Vagina (tissue), 2 donors: ENCODE measurements around the gene LURAP1L. TPM values are rescaled to one million over a fixed set of nuclear protein-coding genes. Genes with fewer than 3 reads are reported as not detected.

ENCODE experiments used
- DNase-seq, 2 donors: peaks; one replicate each; pipeline ENCODE4 v3.0.0-alpha.2; 2017; ENCODE audit errors: extremely low spot score in 2 of 2
- H3K27ac ChIP-seq: fragments of 200-600 bp; sonication (generic); one replicate; pipeline ENCODE4 v1.5.1; 2019
- H3K27me3 ChIP-seq: fragments of 200-600 bp; sonication (generic); one replicate; pipeline ENCODE4 v1.5.1; 2019
- H3K36me3 ChIP-seq, 2 donors: fragments of 200-600 bp; sonication (generic); one replicate each; pipeline ENCODE4 v1.5.1; 2017 to 2019
- H3K4me1 ChIP-seq: fragments of 200-600 bp; sonication (generic); one replicate; pipeline ENCODE4 v1.5.1; 2019
- H3K4me3 ChIP-seq, 2 donors: fragments of 200-600 bp; sonication (generic); 1 replicate in 1 of 2; 2 replicates in 1 of 2; pipeline ENCODE4 v1.5.1; 2016 to 2019
- H3K9me3 ChIP-seq: fragments of 200-600 bp; sonication (generic); one replicate; pipeline ENCODE4 v1.5.1; 2019
- CTCF ChIP-seq, 3 experiments: fragments of 450-650 bp in 2 of 3; fragments of 200-600 bp in 1 of 3; sonication (generic) in 1 of 3; IDR thresholded peaks; one replicate each; pipeline ENCODE4 v1.5.1; 2017 to 2019; ENCODE audit warnings: antibody characterized with exemption in 3 of 3, mild to moderate bottlenecking in 2 of 3, moderate library complexity in 2 of 3
- POLR2A ChIP-seq, 2 donors: fragments of 450-650 bp; IDR thresholded peaks; one replicate each; pipeline ENCODE4 v1.6.1; 2017; ENCODE audit warnings: antibody characterized with exemption in 2 of 2, mild to moderate bottlenecking in 2 of 2, moderate library complexity in 2 of 2
- POLR2AphosphoS5 ChIP-seq, 2 donors: sonication (generic); formaldehyde crosslinking; IDR thresholded peaks; one replicate each; pipeline ENCODE4 v1.9.0; 2017; ENCODE audit warnings: antibody characterized with exemption in 2 of 2, mild to moderate bottlenecking in 2 of 2, low read depth in 1 of 2; ENCODE audit not compliant: insufficient read depth in 1 of 2
- intact Hi-C: fragments of 100-400 bp; cut with DNase I; formaldehyde crosslinking; loops from one replicate; pipeline ENCODE4 v1.15.1; 2023
- total RNA-seq: library from RNA; depleted of rRNA; stranded (reverse); fragments of >200 nt; gene quantifications from one replicate; pipeline ENCODE4 v1.2.3, GENCODE V29; 2016

LURAP1L gene
- total RNA-seq, 1 donor from 2014 or later: 14.5 TPM

DNA sequence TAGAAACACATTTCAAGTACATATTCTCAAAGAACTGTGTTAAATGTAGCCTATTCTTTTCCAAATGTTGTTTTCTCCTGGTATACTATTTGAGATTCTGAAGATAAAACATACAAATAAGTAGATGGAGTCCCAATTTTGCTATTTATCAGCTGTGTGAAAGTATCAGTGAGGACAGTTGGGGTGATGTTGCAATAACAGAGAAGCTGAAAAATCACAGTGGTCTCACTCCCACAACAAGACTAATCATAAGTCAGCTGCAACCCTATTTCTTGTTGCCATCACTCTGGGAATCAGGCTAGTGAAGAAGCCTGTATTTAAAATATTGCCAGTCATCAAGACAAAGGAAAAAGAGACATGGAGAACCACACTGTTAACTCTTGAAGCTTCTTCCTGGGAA lies 25.9 kb upstream of the LURAP1L start:
- Histone ChIP-seq H3K27me3 (no peaks in the 10 kb centered on the region), H3K36me3 (no peaks in the 10 kb centered on the region), H3K4me1 (no peaks in the 10 kb centered on the region), H3K27ac (no peak overlapping the region), H3K9me3 (no peaks in the 10 kb centered on the region), H3K4me3 (no peak overlapping the region)
- intact Hi-C loops: no loop called here
- TF ChIP-seq CTCF (IDR thresholded peaks at IDR 0.05) (no peak), POLR2A (IDR thresholded peaks at IDR 0.05) (no peak), POLR2AphosphoS5 (IDR thresholded peaks at IDR 0.05; ENCODE audit: insufficient read depth in 1 of 2, low read depth in 1 of 2) (no peak)
- DNase-seq: no peak

DNA sequence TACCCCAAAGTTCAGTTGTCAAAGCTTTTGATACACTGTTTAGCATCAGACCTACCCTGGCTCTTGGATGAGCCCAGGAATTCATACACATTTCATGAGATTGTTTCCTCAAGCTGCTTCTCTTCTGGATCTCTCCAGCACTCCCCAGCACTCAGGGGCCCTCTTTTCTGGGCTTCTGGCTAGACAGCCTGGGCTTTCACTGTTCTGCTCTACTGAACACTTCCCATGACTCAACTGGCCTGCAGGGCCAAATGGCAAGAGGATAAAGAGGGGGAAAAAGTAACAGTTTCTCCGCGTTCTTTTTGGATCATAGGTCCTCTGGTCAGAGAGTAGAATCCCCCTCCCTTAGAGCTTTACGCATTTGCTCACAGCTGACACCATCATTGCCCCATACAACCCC lies 20.9 kb upstream of the LURAP1L start:
- TF ChIP-seq POLR2AphosphoS5 (IDR thresholded peaks at IDR 0.05; ENCODE audit: insufficient read depth in 1 of 2, low read depth in 1 of 2) (no peak), POLR2A (IDR thresholded peaks at IDR 0.05) (no peak), CTCF (IDR thresholded peaks at IDR 0.05) (no peak)
- Histone ChIP-seq H3K4me1 (no peaks in the 10 kb centered on the region), H3K27ac (no peak overlapping the region), H3K9me3 (no peaks in the 10 kb centered on the region), H3K4me3 (no peak overlapping the region), H3K36me3 (no peaks in the 10 kb centered on the region), H3K27me3 (no peaks in the 10 kb centered on the region)
- DNase-seq: no peak
- intact Hi-C loops: loop anchor here (10.0 kb wide), 1 partner anchor 61 kb away; no protein-coding TSS in a partner anchor

DNA sequence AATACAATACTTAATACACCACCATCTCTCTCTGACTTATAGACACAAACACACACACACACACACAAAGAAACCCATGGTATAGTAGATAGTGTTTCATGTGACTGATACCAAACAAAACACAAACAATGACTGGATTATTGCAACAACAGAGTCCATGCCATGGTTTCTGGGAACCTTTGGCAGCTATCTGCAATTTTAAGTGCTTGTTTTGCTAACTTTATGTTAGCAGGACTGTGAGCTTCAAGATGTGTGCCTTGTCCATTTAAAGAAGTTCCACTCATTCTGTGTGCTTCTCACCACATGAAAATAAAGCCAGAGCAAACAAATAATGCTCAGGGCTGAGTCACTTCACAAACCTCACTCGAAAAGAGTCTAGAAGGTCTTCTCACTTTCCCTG lies 15.1 kb upstream of the LURAP1L start:
- no peaks in the 10 kb centered on the region for H3K36me3 ChIP-seq
- no peak overlapping the region for H3K4me3 ChIP-seq
- TF ChIP-seq POLR2AphosphoS5 (IDR thresholded peaks at IDR 0.05; ENCODE audit: insufficient read depth in 1 of 2, low read depth in 1 of 2) (no peak), POLR2A (IDR thresholded peaks at IDR 0.05) (no peak), CTCF (IDR thresholded peaks at IDR 0.05) (no peak)
- H3K27me3 ChIP-seq: no peaks in the 10 kb centered on the region
- no peak for DNase-seq
- H3K27ac ChIP-seq: no peak overlapping the region
- no peaks in the 10 kb centered on the region for H3K4me1 ChIP-seq
- intact Hi-C loops: loop anchor here (10.0 kb wide), 1 partner anchor 55 kb away; no protein-coding TSS in a partner anchor
- no peaks in the 10 kb centered on the region for H3K9me3 ChIP-seq

GRCh38 chr9:12760758-12761157 lies 14.1 kb upstream of the LURAP1L start:
- no peak overlapping the region for H3K4me3 ChIP-seq
- intact Hi-C loops: no loop called here
- H3K27me3 ChIP-seq: no peaks in the 10 kb centered on the region
- no peak overlapping the region for H3K27ac ChIP-seq
- no peak for DNase-seq
- no peaks in the 10 kb centered on the region for H3K9me3 ChIP-seq
- no peaks in the 10 kb centered on the region for H3K4me1 ChIP-seq
- TF ChIP-seq POLR2AphosphoS5 (IDR thresholded peaks at IDR 0.05; ENCODE audit: insufficient read depth in 1 of 2, low read depth in 1 of 2) (no peak), POLR2A (IDR thresholded peaks at IDR 0.05) (no peak), CTCF (IDR thresholded peaks at IDR 0.05) (no peak)
- no peaks in the 10 kb centered on the region for H3K36me3 ChIP-seq

- TF ChIP-seq POLR2AphosphoS5 (IDR thresholded peaks at IDR 0.05; ENCODE audit: insufficient read depth in 1 of 2, low read depth in 1 of 2): no peak
- TF ChIP-seq CTCF (IDR thresholded peaks at IDR 0.05): no peak
- no peak for TF ChIP-seq POLR2A (IDR thresholded peaks at IDR 0.05)
- no peaks in the 10 kb centered on the region for H3K27me3 ChIP-seq
- no peaks in the 10 kb centered on the region for H3K9me3 ChIP-seq
- no peak for DNase-seq
- H3K4me3 ChIP-seq: no peak overlapping the region
- intact Hi-C loops: no loop called here
- H3K27ac ChIP-seq: no peak overlapping the region
- H3K4me1 ChIP-seq: no peaks in the 10 kb centered on the region
- no peaks in the 10 kb centered on the region for H3K36me3 ChIP-seq
These were observed 10.7 kb upstream of the LURAP1L start for GRCh38 chr9:12764150-12764549.
